Lung (tissue), 16 donors: Measurements from ENCODE around the gene RAB32. TPM values are rescaled to one million over a fixed set of nuclear protein-coding genes. Genes with fewer than 3 reads are reported as not detected.

ENCODE experiments used
- ATAC-seq: fragments of 200-7000 bp; cut with Tn5 transposase; one replicate; pipeline ENCODE4 v1.9.1; 2020; ENCODE audit warnings: moderate number of reproducible peaks; ENCODE audit not compliant: insufficient read depth, low FRiP score
- DNase-seq, 3 donors: peaks; one replicate each; pipeline ENCODE4 v3.0.0-alpha.2; 2013 to 2017
- H3K27ac ChIP-seq, 2 donors: one replicate each; pipeline ENCODE4 v1.5.1; 2013; ENCODE audit warnings: mild to moderate bottlenecking in 2 of 2, moderate library complexity in 2 of 2, control low read depth in 1 of 2, inconsistent platforms in 1 of 2, low read depth in 1 of 2, low read length in 1 of 2
- H3K27me3 ChIP-seq, 3 donors: one replicate each; pipeline ENCODE4 v1.5.1; 2013; ENCODE audit warnings: low read length in 2 of 3; ENCODE audit not compliant: control insufficient read depth in 3 of 3, insufficient read depth in 3 of 3
- H3K36me3 ChIP-seq, 4 donors: one replicate each; pipeline ENCODE4 v1.5.1; 2013; ENCODE audit warnings: low read length in 4 of 4, mild to moderate bottlenecking in 1 of 4, moderate library complexity in 1 of 4; ENCODE audit not compliant: control insufficient read depth in 4 of 4, insufficient read depth in 4 of 4
- H3K4me1 ChIP-seq, 5 donors: one replicate each; pipeline ENCODE4 v1.5.1; 2013; ENCODE audit warnings: low read length in 5 of 5, mild to moderate bottlenecking in 2 of 5, moderate library complexity in 1 of 5; ENCODE audit not compliant: control insufficient read depth in 5 of 5, insufficient read depth in 5 of 5
- H3K4me3 ChIP-seq: one replicate; pipeline ENCODE4 v1.5.1; 2013; ENCODE audit warnings: mild to moderate bottlenecking, control low read depth, moderate library complexity
- H3K9ac ChIP-seq, 2 donors: one replicate each; pipeline ENCODE4 v1.5.1; 2013; ENCODE audit warnings: low read length in 2 of 2, control low read depth in 1 of 2; ENCODE audit not compliant: insufficient read depth in 1 of 2
- H3K9me3 ChIP-seq, 4 donors: one replicate each; pipeline ENCODE4 v1.5.1; 2013; ENCODE audit warnings: low read length in 3 of 4, mild to moderate bottlenecking in 1 of 4, moderate library complexity in 1 of 4; ENCODE audit not compliant: control insufficient read depth in 4 of 4, insufficient read depth in 3 of 4
- WGBS, 2 donors: extraction: QIAGEN DNeasy Blood & Tissue Kit; methylation state at CpG; one replicate each; pipeline ENCODE4 v1.1.7; 2013; 5-methylcytosine and 5-hydroxymethylcytosine counted together
- long read RNA-seq, 5 donors: transcript quantifications; one replicate each; lab custom pipeline, GENCODE V29; 2026
- polyA plus RNA-seq, 2 donors: library from polyadenylated mRNA; stranded (reverse); fragments of 200-250 nt; gene quantifications; one replicate each; pipeline ENCODE4 v1.2.1, GENCODE V29; 2013
- total RNA-seq, 2 donors: library from RNA; depleted of rRNA in 1 of 2; stranded (reverse); fragments of >200 nt in 1 of 2; gene quantifications; one replicate each; pipeline ENCODE4 v1.2.1, GENCODE V29; 2014 to 2021
- TF ChIP-seq, protein P1 (sequence below): IDR thresholded peaks from 2 replicates; pipeline ENCODE4 v1.5.1; 2012; ENCODE audit warnings: mild to moderate bottlenecking; ENCODE audit errors: control extremely low read depth, extremely low read depth
- donor health status: control.
- donor health status: control.
- donor health status: Bipolar disorder and iron deficiency.
- donor health status: healthy.
- donor health status: DM: yes; HTN: yes; CAD: no.

Gene RAB32
- total RNA-seq = 10 to 100 TPM; 22.5 to 30.0 TPM
- polyA plus RNA-seq = 10 to 100 TPM; 21.3 to 63.2 TPM
- long read RNA-seq, donor 1, transcript RAB32-201 (3 exons, 1,217 nt) = major isoform, 23 of 53 reads
- long read RNA-seq, donor 1, partial matches to known transcripts = 30 of 53 reads
- long read RNA-seq, donor 1, other reads (novel, unspliced or antisense) = 0 of 53 reads
- long read RNA-seq, donor 2, transcript RAB32-201 (3 exons, 1,217 nt) = major isoform, 13 of 23 reads
- long read RNA-seq, donor 2, partial matches to known transcripts = 10 of 23 reads
- long read RNA-seq, donor 2, other reads (novel, unspliced or antisense) = 0 of 23 reads
- long read RNA-seq, donor 3, transcript RAB32-201 (3 exons, 1,217 nt) = major isoform, 7 of 16 reads
- long read RNA-seq, donor 3, partial matches to known transcripts = 9 of 16 reads
- long read RNA-seq, donor 3, other reads (novel, unspliced or antisense) = 0 of 16 reads
- long read RNA-seq, donor 4, transcript RAB32-201 (3 exons, 1,217 nt) = major isoform, 11 of 33 reads
- long read RNA-seq, donor 4, partial matches to known transcripts = 22 of 33 reads
- long read RNA-seq, donor 4, other reads (novel, unspliced or antisense) = 0 of 33 reads
- long read RNA-seq, donor 5, transcript RAB32-201 (3 exons, 1,217 nt) = major isoform, 26 of 45 reads
- long read RNA-seq, donor 5, partial matches to known transcripts = 19 of 45 reads
- long read RNA-seq, donor 5, other reads (novel, unspliced or antisense) = 0 of 45 reads

DNA sequence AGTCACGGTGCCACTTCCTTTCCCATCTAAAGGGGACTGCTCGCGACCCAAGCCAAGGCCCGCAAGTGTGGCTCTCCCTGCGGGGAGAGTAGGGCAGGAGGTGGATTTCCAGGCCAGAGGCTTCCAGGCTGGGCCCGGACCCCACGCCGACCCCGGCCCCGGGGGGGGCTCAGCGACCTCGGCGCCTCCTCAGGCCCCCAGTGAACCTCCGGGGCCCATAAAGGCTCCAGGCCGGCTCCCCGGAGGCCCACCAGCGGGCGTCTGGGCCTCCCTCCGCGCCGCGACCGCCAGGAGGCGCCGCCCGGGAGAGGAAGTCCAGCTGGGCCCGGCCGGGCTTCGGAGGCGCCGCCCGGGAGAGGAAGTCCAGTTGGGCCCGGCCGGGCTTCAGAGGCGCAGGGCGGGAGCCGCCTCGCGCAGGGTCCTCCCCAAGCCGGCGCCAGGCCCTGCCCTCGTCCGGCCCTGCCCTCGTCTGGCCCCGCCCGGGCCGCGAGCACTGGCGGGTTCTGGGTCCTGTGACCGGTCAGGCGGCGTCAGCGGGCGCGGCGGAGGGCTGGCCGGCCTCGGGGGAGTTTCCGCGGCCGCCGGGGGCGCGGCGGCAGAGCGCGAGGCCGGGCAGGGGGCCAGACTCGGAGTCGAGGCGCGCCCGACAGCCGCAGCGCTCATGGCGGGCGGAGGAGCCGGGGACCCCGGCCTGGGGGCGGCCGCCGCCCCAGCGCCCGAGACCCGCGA, at the start of gene RAB32:
Gene RAB32, plus strand, starts transcription at position 623 of the 729 bp plus-strand sequence. Its CDS starts 39 bp downstream, at position 662.
- Histone ChIP-seq H3K9ac (peak within 1 kb of the TSS; percentile 80 to 94), H3K4me1 (peaks cover 5 to 28% (median 6%) of the 10 kb centered on the region in 5 donors), H3K27me3 (no peaks in the 10 kb centered on the region), H3K4me3 (peak within 1 kb of the TSS; percentile 76), H3K9me3 (no peaks in the 10 kb centered on the region), H3K36me3 (peaks cover 0 to 3% (median 0%) of the 10 kb centered on the region in 4 donors), H3K27ac (peak within 1 kb of the TSS; percentile 96 to 97)
- TF ChIP-seq, protein P1, sequence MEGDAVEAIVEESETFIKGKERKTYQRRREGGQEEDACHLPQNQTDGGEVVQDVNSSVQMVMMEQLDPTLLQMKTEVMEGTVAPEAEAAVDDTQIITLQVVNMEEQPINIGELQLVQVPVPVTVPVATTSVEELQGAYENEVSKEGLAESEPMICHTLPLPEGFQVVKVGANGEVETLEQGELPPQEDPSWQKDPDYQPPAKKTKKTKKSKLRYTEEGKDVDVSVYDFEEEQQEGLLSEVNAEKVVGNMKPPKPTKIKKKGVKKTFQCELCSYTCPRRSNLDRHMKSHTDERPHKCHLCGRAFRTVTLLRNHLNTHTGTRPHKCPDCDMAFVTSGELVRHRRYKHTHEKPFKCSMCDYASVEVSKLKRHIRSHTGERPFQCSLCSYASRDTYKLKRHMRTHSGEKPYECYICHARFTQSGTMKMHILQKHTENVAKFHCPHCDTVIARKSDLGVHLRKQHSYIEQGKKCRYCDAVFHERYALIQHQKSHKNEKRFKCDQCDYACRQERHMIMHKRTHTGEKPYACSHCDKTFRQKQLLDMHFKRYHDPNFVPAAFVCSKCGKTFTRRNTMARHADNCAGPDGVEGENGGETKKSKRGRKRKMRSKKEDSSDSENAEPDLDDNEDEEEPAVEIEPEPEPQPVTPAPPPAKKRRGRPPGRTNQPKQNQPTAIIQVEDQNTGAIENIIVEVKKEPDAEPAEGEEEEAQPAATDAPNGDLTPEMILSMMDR = peak; percentile 5
- peak; percentile 94 to 97 (median 95) for DNase-seq
- peak; percentile 99 for ATAC-seq
- 1 to 2% methylated on average over 53 to 86 of the region's 86 CpGs for WGBS, 2 donors

DNA sequence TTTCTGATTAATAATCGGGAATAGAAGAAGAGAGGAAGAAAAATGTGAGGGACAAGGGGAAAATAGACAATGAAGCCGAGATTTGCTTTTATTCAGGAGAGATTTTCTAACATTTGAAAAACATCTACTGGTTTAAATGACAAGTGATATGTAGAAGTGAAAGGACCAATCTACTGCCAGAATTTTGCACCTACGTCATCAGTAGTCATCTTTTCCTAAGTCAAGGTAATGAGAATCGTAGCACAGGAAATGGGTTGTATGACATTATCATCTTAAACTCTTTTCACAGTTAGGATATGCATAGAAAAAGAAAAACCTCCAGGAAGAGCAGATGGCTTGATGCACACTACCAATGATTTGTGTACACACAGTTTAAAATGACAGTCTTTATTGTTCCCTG, 45.3 kb upstream of the RAB32 start:
- H3K27me3 ChIP-seq = no peaks in the 10 kb centered on the region
- no peak overlapping the region for H3K27ac ChIP-seq
- no peaks in the 10 kb centered on the region for H3K36me3 ChIP-seq
- no peak for ATAC-seq
- H3K4me3 ChIP-seq = no peak overlapping the region
- no peak overlapping the region for H3K9ac ChIP-seq
- peaks cover 0 to 5% (median 0%) of the 10 kb centered on the region in 4 donors for H3K9me3 ChIP-seq
- DNase-seq = no peak
- TF ChIP-seq, protein P1 = no peak
- no peaks in the 10 kb centered on the region for H3K4me1 ChIP-seq
- whole genome bisulfite sequencing, 2 donors = 77 to 86% methylated on average over 4 of the region's 4 CpGs

DNA sequence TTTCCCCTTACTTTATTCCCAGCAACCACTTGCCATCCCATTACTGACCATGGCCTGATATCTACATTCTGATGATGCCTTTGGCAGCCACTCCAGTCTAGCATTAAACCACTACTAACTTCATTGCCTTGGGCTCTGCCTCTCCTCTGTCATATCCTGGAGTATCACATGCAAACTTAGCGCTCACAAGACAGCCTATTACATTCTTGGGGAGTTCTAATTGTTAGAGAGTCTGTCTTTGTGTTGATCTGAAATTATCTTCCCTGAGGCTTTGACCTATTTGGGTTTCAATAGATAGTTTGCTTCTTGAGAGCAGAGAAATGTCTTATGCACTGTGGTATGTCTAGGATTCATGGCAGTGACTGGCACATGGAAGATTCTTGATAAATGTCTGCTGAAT, 40.5 kb upstream of the RAB32 start:
- DNase-seq (no peak), ATAC-seq (no peak)
- Histone ChIP-seq H3K36me3 (no peaks in the 10 kb centered on the region), H3K27me3 (no peaks in the 10 kb centered on the region), H3K9me3 (peaks cover 0 to 5% (median 0%) of the 10 kb centered on the region in 4 donors), H3K4me3 (no peak overlapping the region), H3K27ac (no peak overlapping the region), H3K9ac (no peak overlapping the region), H3K4me1 (no peaks in the 10 kb centered on the region)
- 84 to 88% methylated on average over 1 of the region's 1 CpG for WGBS, 2 donors
- TF ChIP-seq, protein P1 = no peak
